SHP77 treated with DMSO at 0.1 percent for 48 hours (cell line): ENCODE data around the gene ADGRA1.

ENCODE experiments used
- DNase-seq: peaks from one replicate; lab custom pipeline; 2025; lab: John Stamatoyannopoulos, UW

Gene ADGRA1

GRCh38 chr10:133094866-133095265 lies 7.1 kb downstream of the ADGRA1 start:
- no peak for DNase-seq

- no peak for DNase-seq
These were observed 7.9 kb downstream of the ADGRA1 start for GRCh38 chr10:133095586-133095985.

- DNase-seq, result no peak
These were observed 9.0 kb downstream of the ADGRA1 start for GRCh38 chr10:133096616-133097269.

GRCh38 chr10:133097418-133097817 lies 9.7 kb downstream of the ADGRA1 start:
- DNase-seq, result no peak

GRCh38 chr10:133097961-133098360 lies 10.2 kb downstream of the ADGRA1 start:
- no peak for DNase-seq

- no peak for DNase-seq
These were observed 10.9 kb downstream of the ADGRA1 start for GRCh38 chr10:133098426-133099124.

GRCh38 chr10:133099571-133099970 lies 11.8 kb downstream of the ADGRA1 start:
- DNase-seq, result no peak

GRCh38 chr10:133100186-133100585 lies 12.5 kb downstream of the ADGRA1 start:
- DNase-seq, result no peak

- DNase-seq, result no peak
These were observed 13.1 kb downstream of the ADGRA1 start for GRCh38 chr10:133100706-133101415.

- no peak for DNase-seq
These were observed 13.7 kb downstream of the ADGRA1 start for GRCh38 chr10:133101416-133101810.

- DNase-seq, result no peak
These were observed 14.8 kb downstream of the ADGRA1 start for GRCh38 chr10:133102415-133103095.

- DNase-seq, result no peak
These were observed 15.7 kb downstream of the ADGRA1 start for GRCh38 chr10:133103311-133103910.

GRCh38 chr10:133104068-133104962 lies 16.6 kb downstream of the ADGRA1 start:
- no peak for DNase-seq

- DNase-seq, result no peak
These were observed 17.4 kb downstream of the ADGRA1 start for GRCh38 chr10:133104963-133105640.

GRCh38 chr10:133105686-133106390 lies 18.1 kb downstream of the ADGRA1 start:
- DNase-seq, result no peak

- no peak for DNase-seq
These were observed 18.8 kb downstream of the ADGRA1 start for GRCh38 chr10:133106516-133106915.

- no peak for DNase-seq
These were observed 19.7 kb downstream of the ADGRA1 start for GRCh38 chr10:133107442-133107841.

- DNase-seq, result no peak
These were observed 22.0 kb downstream of the ADGRA1 start for GRCh38 chr10:133109711-133110110.

- no peak for DNase-seq
These were observed 22.4 kb downstream of the ADGRA1 start for GRCh38 chr10:133110133-133110532.
